HG02885 (cell line): ENCODE results near the gene SUPT3H.
"Not testable (repeated sequence)": the region's sequence is repeated elsewhere in the genome, so short reads cannot be mapped to it uniquely, and the experiment has no call there.

Experiments
- ATAC-seq: cut with Tn5 transposase; IDR thresholded peaks from one replicate; pipeline ENCODE4 v1.9.1; 2021; ENCODE audit warnings: mild to moderate bottlenecking; ENCODE audit not compliant: unreplicated experiment, poor library complexity

Gene SUPT3H

GRCh38 chr6:45076217-45076930 lies 301.4 kb downstream of the SUPT3H start:
- no peak for ATAC-seq

- no peak for ATAC-seq
Measured at GRCh38 chr6:45075246-45075645, 302.5 kb downstream of the SUPT3H start.

GRCh38 chr6:45074439-45074838 lies 303.3 kb downstream of the SUPT3H start:
- no peak for ATAC-seq

- no peak for ATAC-seq
Measured at GRCh38 chr6:45073771-45074170, 304.0 kb downstream of the SUPT3H start.

- no peak for ATAC-seq
Measured at GRCh38 chr6:45072673-45073072, 305.1 kb downstream of the SUPT3H start.

- ATAC-seq: no peak
Measured at GRCh38 chr6:45072016-45072415, 305.7 kb downstream of the SUPT3H start.

- no peak for ATAC-seq
Measured at GRCh38 chr6:45069091-45069490, 308.6 kb downstream of the SUPT3H start.

GRCh38 chr6:45067446-45067845 lies 310.3 kb downstream of the SUPT3H start:
- not testable (repeated sequence) for ATAC-seq

GRCh38 chr6:45062659-45063058 lies 315.1 kb downstream of the SUPT3H start:
- ATAC-seq: not testable (repeated sequence)

GRCh38 chr6:45057711-45058110 lies 320.0 kb downstream of the SUPT3H start:
- no peak for ATAC-seq

- ATAC-seq: no peak
Measured at GRCh38 chr6:45054610-45055009, 323.1 kb downstream of the SUPT3H start.

GRCh38 chr6:45052325-45052724 lies 325.4 kb downstream of the SUPT3H start:
- no peak for ATAC-seq

GRCh38 chr6:45049188-45049843 lies 328.4 kb downstream of the SUPT3H start:
- no peak for ATAC-seq

GRCh38 chr6:45047573-45047972 lies 330.2 kb downstream of the SUPT3H start:
- no peak for ATAC-seq

- ATAC-seq: no peak
Measured at GRCh38 chr6:45045253-45045601, 332.5 kb downstream of the SUPT3H start.

GRCh38 chr6:45044510-45045252 lies 333.1 kb downstream of the SUPT3H start:
- no peak for ATAC-seq

GRCh38 chr6:45044086-45044485 lies 333.6 kb downstream of the SUPT3H start:
- ATAC-seq: no peak

GRCh38 chr6:45042673-45043072 lies 335.1 kb downstream of the SUPT3H start:
- not testable (repeated sequence) for ATAC-seq

GRCh38 chr6:45038226-45038625 lies 339.5 kb downstream of the SUPT3H start:
- no peak for ATAC-seq

GRCh38 chr6:45036103-45036502 lies 341.6 kb downstream of the SUPT3H start:
- ATAC-seq: no peak

GRCh38 chr6:45032426-45032825 lies 345.3 kb downstream of the SUPT3H start:
- ATAC-seq: no peak
